Measurements from ENCODE around the gene NTM. TPM values are rescaled to one million over a fixed set of nuclear protein-coding genes. Genes with fewer than 3 reads are reported as not detected.

Gene NTM
- total RNA-seq, 1 donor, result 52.2 TPM

DNA sequence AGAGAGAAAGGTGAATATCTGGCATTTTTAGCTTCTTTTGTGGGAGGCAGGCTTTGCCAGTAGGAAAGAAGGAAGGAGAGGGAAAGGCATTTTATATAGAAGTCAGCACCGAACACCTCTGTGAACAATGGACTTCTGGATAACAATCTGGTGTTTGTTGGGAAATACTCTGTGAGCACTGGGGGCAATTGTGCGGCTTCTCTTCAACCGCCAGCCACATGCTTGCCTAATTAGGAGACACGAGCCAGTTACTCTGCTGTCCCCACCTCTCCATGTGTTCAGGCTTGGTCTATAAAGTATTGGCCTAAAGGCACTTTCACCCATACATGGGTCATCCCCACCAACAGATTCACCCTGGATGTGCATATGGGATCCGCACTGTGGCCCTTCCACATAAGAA is 523.6 kb downstream of the NTM start:
- TF ChIP-seq, protein P1, sequence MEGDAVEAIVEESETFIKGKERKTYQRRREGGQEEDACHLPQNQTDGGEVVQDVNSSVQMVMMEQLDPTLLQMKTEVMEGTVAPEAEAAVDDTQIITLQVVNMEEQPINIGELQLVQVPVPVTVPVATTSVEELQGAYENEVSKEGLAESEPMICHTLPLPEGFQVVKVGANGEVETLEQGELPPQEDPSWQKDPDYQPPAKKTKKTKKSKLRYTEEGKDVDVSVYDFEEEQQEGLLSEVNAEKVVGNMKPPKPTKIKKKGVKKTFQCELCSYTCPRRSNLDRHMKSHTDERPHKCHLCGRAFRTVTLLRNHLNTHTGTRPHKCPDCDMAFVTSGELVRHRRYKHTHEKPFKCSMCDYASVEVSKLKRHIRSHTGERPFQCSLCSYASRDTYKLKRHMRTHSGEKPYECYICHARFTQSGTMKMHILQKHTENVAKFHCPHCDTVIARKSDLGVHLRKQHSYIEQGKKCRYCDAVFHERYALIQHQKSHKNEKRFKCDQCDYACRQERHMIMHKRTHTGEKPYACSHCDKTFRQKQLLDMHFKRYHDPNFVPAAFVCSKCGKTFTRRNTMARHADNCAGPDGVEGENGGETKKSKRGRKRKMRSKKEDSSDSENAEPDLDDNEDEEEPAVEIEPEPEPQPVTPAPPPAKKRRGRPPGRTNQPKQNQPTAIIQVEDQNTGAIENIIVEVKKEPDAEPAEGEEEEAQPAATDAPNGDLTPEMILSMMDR (IDR thresholded peaks at IDR 0.05; ENCODE audit: insufficient read depth, low read length), result no peak
- no peak overlapping the region for H3K4me3 ChIP-seq (ENCODE audit: low read depth, low read length)

DNA sequence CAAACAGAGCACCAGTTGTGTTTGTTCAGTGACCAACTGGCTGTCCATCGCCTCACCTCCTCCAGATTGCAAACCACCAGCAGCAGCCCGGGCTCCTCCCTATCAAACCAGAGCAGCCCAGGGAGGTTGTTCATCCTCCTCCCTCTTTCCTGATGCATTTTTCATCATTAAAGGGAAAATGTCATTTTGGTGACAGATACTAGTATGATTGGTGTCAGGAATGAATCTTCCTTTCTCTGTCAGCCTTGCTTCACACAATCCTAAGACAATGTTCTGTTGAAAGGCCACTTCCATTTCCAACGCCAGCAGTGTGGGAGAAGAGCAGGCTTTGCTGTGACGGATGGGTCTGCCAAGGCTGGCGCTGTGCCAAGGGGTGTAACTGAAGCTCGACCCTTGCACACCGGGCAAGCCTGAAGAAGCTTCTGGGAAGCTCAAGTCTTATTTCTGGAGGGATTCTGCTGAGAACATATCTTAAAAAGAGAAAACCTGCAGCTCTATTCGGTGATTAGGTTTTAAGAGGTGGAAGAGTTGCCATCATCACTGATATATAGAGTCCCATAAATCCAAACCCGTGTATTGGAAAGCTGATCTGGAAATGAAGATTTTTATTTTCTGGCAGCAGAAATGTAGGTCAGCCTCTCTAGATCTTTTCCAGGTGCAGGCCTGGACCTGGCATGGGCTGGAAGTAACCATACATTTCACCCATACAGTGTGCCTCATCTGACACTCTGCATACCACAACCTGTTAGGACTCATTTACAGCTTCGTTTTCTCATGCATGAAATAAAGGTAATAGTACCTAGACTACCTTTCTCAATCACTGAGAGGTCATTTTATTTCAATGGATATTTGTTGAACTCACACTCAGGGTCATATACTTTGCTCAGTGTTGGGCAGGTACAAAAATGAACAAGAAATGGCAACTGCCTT is 524.5 kb downstream of the NTM start:
- no peak for DNase-seq (ENCODE audit: low read depth)
- H3K4me3 ChIP-seq (ENCODE audit: low read depth, low read length), result no peak overlapping the region
- TF ChIP-seq, protein P1 (IDR thresholded peaks at IDR 0.05; ENCODE audit: insufficient read depth, low read length), result no peak

More for the DNA sequence above, 523.6 kb downstream of the NTM start:
- no peak for DNase-seq (ENCODE audit: low read depth)

DNA sequence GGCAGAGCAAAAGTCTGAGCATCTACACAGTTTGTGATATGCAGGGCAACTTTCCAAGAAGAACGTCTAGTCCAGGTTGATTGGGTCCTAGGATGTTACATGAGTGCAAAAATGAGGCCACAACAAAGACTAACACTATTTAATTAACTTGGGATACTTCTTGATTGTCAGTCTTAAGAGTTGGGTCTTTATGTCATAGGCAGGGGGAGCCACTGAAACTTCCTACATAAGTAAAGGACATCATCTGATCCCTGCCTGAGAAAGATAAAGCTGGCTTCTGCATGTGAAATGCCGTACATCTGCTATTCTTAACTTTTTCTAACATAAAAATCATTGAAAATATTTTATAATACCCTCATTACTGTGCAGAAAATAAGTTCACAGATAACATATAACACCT is 525.5 kb downstream of the NTM start:
- DNase-seq (ENCODE audit: low read depth), result no peak
- no peak overlapping the region for H3K4me3 ChIP-seq (ENCODE audit: low read depth, low read length)
- TF ChIP-seq, protein P1 (IDR thresholded peaks at IDR 0.05; ENCODE audit: insufficient read depth, low read length), result no peak

DNA sequence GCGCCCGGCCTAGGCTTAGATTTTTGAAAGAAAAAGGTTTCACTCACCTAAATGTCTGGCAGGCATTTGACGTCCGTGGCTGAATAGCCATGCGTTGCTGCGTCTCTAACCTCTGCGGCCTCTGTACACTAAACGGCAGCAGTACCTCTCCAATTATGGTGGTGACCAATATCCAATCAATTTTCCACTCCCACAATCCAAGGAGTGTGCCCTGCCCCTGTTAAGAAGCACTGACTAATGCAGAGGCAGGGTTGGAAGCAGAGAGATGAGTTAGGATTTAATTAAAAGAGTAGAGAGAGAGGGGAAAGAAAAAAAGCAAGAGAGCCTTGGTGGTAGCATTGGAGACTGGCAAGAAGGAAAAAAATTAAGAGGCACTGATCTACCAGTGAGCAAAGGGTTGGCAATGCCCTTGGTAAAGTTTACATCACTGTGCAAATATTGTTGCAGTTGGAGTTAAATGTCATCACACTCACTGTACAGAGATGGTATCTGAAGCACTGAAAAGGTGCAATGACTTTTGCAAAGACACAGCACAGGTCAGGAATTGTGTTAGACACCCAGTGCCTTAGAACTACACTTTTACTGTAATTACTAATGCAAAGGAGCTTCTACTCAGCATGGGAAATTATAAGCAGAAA is 526.7 kb downstream of the NTM start:
- TF ChIP-seq, protein P1 (IDR thresholded peaks at IDR 0.05; ENCODE audit: insufficient read depth, low read length), result no peak
- DNase-seq (ENCODE audit: low read depth), result no peak
- no peak overlapping the region for H3K4me3 ChIP-seq (ENCODE audit: low read depth, low read length)

DNA sequence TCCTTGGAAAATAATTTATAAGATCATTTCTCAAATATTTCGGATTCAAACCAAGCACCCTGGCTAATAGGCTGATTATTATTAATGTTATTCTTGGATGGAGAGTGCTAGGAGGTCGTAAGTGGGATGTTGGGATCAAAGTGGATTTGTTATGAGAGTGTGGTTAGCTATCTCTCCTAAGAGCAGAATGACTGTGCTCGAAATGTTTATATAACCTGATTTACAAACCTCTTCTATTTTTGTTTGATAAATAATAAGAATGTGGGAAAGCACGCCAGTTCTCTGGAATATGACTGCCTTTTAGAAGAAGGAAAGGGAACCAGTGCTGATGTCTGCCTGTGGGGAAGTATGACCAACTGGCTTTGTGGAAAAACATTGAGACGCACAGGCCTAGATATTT is 527.5 kb downstream of the NTM start:
- H3K4me3 ChIP-seq (ENCODE audit: low read depth, low read length), result no peak overlapping the region
- TF ChIP-seq, protein P1 (IDR thresholded peaks at IDR 0.05; ENCODE audit: insufficient read depth, low read length), result no peak
- peak; percentile 86 for DNase-seq (ENCODE audit: low read depth)

DNA sequence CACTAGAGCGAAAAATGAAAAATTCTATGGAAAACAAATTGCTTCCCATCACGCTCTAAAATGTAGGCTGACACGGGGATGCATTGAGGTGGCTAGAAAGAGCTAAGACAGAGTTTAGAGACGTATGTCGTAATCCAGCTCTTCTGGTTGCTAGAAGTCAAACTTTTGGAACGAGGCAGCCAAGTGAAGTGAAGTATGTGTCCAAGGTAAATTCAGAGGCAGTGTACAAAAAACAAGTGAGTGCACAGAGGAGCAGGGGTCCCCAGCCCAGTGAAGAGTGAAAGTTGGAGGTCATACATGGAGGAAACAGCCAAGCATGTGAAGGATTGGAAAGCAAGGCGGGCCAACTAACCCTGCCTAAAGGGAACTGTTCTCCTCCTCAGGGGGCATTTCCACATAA is 528.5 kb downstream of the NTM start:
- no peak for DNase-seq (ENCODE audit: low read depth)
- TF ChIP-seq, protein P1 (IDR thresholded peaks at IDR 0.05; ENCODE audit: insufficient read depth, low read length), result no peak
- no peak overlapping the region for H3K4me3 ChIP-seq (ENCODE audit: low read depth, low read length)

All from fibroblast of the aortic adventitia (primary cell).